T-helper 1 cell treated with Interleukin-12 subunit alpha and Interleukin-12 subunit beta and Interleukin-4 antibody, amounts not matched to agents 30 μg/mL and 1 μg/mL, for 36 hours (primary cell): Measurements from ENCODE around the gene EVPLL.
"Not testable (repeated sequence)": the region's sequence is repeated elsewhere in the genome, so short reads cannot be mapped to it uniquely, and the experiment has no call there.

Source experiments
- H3K27ac Mint-ChIP-seq: one replicate; pipeline ENCODE4 v1.8.0; 2021; ENCODE audit warnings: mild to moderate bottlenecking, mixed read lengths
- H3K27me3 Mint-ChIP-seq: one replicate; pipeline ENCODE4 v1.8.0; 2021; ENCODE audit warnings: low read depth, mixed read lengths
- H3K36me3 Mint-ChIP-seq: one replicate; pipeline ENCODE4 v1.8.0; 2021; ENCODE audit warnings: low read depth, mixed read lengths
- H3K4me1 Mint-ChIP-seq: one replicate; pipeline ENCODE4 v1.8.0; 2021; ENCODE audit warnings: low read depth, mixed read lengths
- H3K4me3 Mint-ChIP-seq: one replicate; pipeline ENCODE4 v1.8.0; 2021; ENCODE audit warnings: mild to moderate bottlenecking, moderate library complexity, mixed read lengths
- H3K9me3 Mint-ChIP-seq: one replicate; pipeline ENCODE4 v1.8.0; 2021; ENCODE audit warnings: mixed read lengths

Gene EVPLL

GRCh38 chr17:18377437-18378204 lies at the start of gene EVPLL:
TSS of gene EVPLL (plus strand) at chr17:18377778. CDS start at chr17:18380938, 3,160 bp downstream.
- no peaks in the 10 kb centered on the region for H3K36me3 Mint-ChIP-seq
- no peaks in the 10 kb centered on the region for H3K9me3 Mint-ChIP-seq
- peaks cover 10% of the 10 kb centered on the region for H3K27me3 Mint-ChIP-seq
- no peaks in the 10 kb centered on the region for H3K4me1 Mint-ChIP-seq
- no peak within 1 kb of the TSS for H3K27ac Mint-ChIP-seq
- no peak within 1 kb of the TSS for H3K4me3 Mint-ChIP-seq

- H3K27ac Mint-ChIP-seq, result no peak overlapping the region
- H3K9me3 Mint-ChIP-seq, result no peaks in the 10 kb centered on the region
Measured at GRCh38 chr17:18328643-18329204, 48.9 kb upstream of the EVPLL start.

GRCh38 chr17:18331879-18332278 lies 45.7 kb upstream of the EVPLL start:
- Mint-ChIP-seq H3K36me3 (peaks cover 11% of the 10 kb centered on the region), H3K27me3 (no peaks in the 10 kb centered on the region), H3K4me1 (peaks cover 8% of the 10 kb centered on the region), H3K27ac (peak overlapping the region; percentile 83), H3K4me3 (peak overlapping the region; percentile 59), H3K9me3 (no peaks in the 10 kb centered on the region)

More at GRCh38 chr17:18328643-18329204, 48.9 kb upstream of the EVPLL start:
- peaks cover 13% of the 10 kb centered on the region for H3K4me1 Mint-ChIP-seq
- no peaks in the 10 kb centered on the region for H3K27me3 Mint-ChIP-seq
- no peak overlapping the region for H3K4me3 Mint-ChIP-seq
- peaks cover 16% of the 10 kb centered on the region for H3K36me3 Mint-ChIP-seq

GRCh38 chr17:18332909-18333489 lies 44.6 kb upstream of the EVPLL start:
- no peak overlapping the region for H3K27ac Mint-ChIP-seq
- no peaks in the 10 kb centered on the region for H3K27me3 Mint-ChIP-seq
- peaks cover 14% of the 10 kb centered on the region for H3K36me3 Mint-ChIP-seq
- no peaks in the 10 kb centered on the region for H3K9me3 Mint-ChIP-seq
- no peak overlapping the region for H3K4me3 Mint-ChIP-seq
- peaks cover 8% of the 10 kb centered on the region for H3K4me1 Mint-ChIP-seq

- H3K27me3 Mint-ChIP-seq, H3K27ac Mint-ChIP-seq, H3K4me1 Mint-ChIP-seq, H3K4me3 Mint-ChIP-seq, H3K9me3 Mint-ChIP-seq: not testable (repeated sequence)
- H3K36me3 Mint-ChIP-seq, result peaks cover 28% of the 10 kb centered on the region
Measured at GRCh38 chr17:18338158-18338557, 39.4 kb upstream of the EVPLL start.

GRCh38 chr17:18339933-18340332 lies 37.6 kb upstream of the EVPLL start:
- no peaks in the 10 kb centered on the region for H3K9me3 Mint-ChIP-seq
- no peak overlapping the region for H3K27ac Mint-ChIP-seq
- no peaks in the 10 kb centered on the region for H3K27me3 Mint-ChIP-seq
- no peak overlapping the region for H3K4me3 Mint-ChIP-seq
- peaks cover 24% of the 10 kb centered on the region for H3K36me3 Mint-ChIP-seq
- H3K4me1 Mint-ChIP-seq, result peaks cover 2% of the 10 kb centered on the region

GRCh38 chr17:18344021-18344420 lies 33.6 kb upstream of the EVPLL start:
- H3K27me3 Mint-ChIP-seq, result no peaks in the 10 kb centered on the region
- no peak overlapping the region for H3K27ac Mint-ChIP-seq
- peaks cover 24% of the 10 kb centered on the region for H3K36me3 Mint-ChIP-seq
- no peak overlapping the region for H3K4me3 Mint-ChIP-seq
- H3K4me1 Mint-ChIP-seq, result peaks cover 2% of the 10 kb centered on the region
- no peaks in the 10 kb centered on the region for H3K9me3 Mint-ChIP-seq

GRCh38 chr17:18353541-18353940 lies 24.0 kb upstream of the EVPLL start:
- Mint-ChIP-seq H3K4me3 (no peak overlapping the region), H3K27me3 (no peaks in the 10 kb centered on the region), H3K36me3 (peaks cover 10% of the 10 kb centered on the region), H3K4me1 (no peaks in the 10 kb centered on the region), H3K9me3 (no peaks in the 10 kb centered on the region), H3K27ac (no peak overlapping the region)

- no peak overlapping the region for H3K4me3 Mint-ChIP-seq
- H3K9me3 Mint-ChIP-seq, result no peaks in the 10 kb centered on the region
- H3K27me3 Mint-ChIP-seq, result no peaks in the 10 kb centered on the region
- H3K36me3 Mint-ChIP-seq, result peaks cover 12% of the 10 kb centered on the region
- H3K27ac Mint-ChIP-seq, result no peak overlapping the region
- no peaks in the 10 kb centered on the region for H3K4me1 Mint-ChIP-seq
Measured at GRCh38 chr17:18356624-18357023, 21.0 kb upstream of the EVPLL start.

GRCh38 chr17:18360518-18360917 lies 17.1 kb upstream of the EVPLL start:
- Mint-ChIP-seq H3K4me3 (peak overlapping the region; percentile 3), H3K27me3 (no peaks in the 10 kb centered on the region), H3K4me1 (peaks cover 12% of the 10 kb centered on the region), H3K36me3 (peaks cover 3% of the 10 kb centered on the region), H3K9me3 (no peaks in the 10 kb centered on the region), H3K27ac (no peak overlapping the region)

GRCh38 chr17:18361837-18362697 lies 15.5 kb upstream of the EVPLL start:
- H3K27ac Mint-ChIP-seq, result peak overlapping the region; percentile 31
- H3K4me3 Mint-ChIP-seq, result peak overlapping the region; percentile 94
- H3K27me3 Mint-ChIP-seq, result no peaks in the 10 kb centered on the region
- H3K36me3 Mint-ChIP-seq, result peaks cover 2% of the 10 kb centered on the region
- peaks cover 12% of the 10 kb centered on the region for H3K4me1 Mint-ChIP-seq
- H3K9me3 Mint-ChIP-seq, result no peaks in the 10 kb centered on the region

GRCh38 chr17:18362698-18363100 lies 14.9 kb upstream of the EVPLL start:
- Mint-ChIP-seq H3K4me1 (peaks cover 12% of the 10 kb centered on the region), H3K36me3 (peaks cover 2% of the 10 kb centered on the region), H3K27ac (peak overlapping the region; percentile 26), H3K27me3 (no peaks in the 10 kb centered on the region), H3K9me3 (no peaks in the 10 kb centered on the region), H3K4me3 (peak overlapping the region; percentile 94)

- Mint-ChIP-seq H3K4me3 (peak within 1 kb of the TSS; percentile 94), H3K27ac (peak within 1 kb of the TSS; percentile 86), H3K4me1 (peaks cover 12% of the 10 kb centered on the region), H3K27me3 (no peaks in the 10 kb centered on the region), H3K36me3 (peaks cover 2% of the 10 kb centered on the region), H3K9me3 (no peaks in the 10 kb centered on the region)
Measured at GRCh38 chr17:18363101-18364049, 14.2 kb upstream of the EVPLL start, which contains the start of gene SHMT1. TSS of gene SHMT1 (minus strand) at chr17:18363550. CDS start at chr17:18355981, 7,569 bp downstream.
